Measurements from ENCODE around the gene MYOT.

MYOT gene

DNA sequence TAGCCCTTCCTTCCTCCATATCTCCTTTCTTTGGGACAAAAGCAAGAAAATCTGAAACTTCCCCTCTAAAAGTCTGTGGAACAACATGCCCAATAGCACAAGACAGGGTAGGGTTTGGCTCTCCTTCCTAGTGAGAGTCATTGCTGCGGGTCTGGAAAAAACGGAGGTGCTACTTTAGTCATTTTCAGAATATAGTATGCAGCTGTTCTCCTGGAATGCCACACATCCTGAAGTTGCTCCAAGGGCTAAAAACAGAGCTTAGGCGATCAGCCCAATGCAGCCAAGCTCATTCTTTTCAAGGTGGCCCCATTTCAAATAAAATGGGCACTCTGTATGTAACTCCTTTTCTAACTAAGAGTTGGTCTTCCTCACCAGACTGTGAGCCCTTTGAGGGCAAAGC lies 39.5 kb upstream of the MYOT start:
- H3K27ac ChIP-seq = no peak overlapping the region
- TF ChIP-seq, protein P1, sequence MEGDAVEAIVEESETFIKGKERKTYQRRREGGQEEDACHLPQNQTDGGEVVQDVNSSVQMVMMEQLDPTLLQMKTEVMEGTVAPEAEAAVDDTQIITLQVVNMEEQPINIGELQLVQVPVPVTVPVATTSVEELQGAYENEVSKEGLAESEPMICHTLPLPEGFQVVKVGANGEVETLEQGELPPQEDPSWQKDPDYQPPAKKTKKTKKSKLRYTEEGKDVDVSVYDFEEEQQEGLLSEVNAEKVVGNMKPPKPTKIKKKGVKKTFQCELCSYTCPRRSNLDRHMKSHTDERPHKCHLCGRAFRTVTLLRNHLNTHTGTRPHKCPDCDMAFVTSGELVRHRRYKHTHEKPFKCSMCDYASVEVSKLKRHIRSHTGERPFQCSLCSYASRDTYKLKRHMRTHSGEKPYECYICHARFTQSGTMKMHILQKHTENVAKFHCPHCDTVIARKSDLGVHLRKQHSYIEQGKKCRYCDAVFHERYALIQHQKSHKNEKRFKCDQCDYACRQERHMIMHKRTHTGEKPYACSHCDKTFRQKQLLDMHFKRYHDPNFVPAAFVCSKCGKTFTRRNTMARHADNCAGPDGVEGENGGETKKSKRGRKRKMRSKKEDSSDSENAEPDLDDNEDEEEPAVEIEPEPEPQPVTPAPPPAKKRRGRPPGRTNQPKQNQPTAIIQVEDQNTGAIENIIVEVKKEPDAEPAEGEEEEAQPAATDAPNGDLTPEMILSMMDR (IDR thresholded peaks at IDR 0.05) = no peak
- TF ChIP-seq ZFX (IDR thresholded peaks at IDR 0.05; ENCODE audit: borderline replicate concordance) = no peak

DNA sequence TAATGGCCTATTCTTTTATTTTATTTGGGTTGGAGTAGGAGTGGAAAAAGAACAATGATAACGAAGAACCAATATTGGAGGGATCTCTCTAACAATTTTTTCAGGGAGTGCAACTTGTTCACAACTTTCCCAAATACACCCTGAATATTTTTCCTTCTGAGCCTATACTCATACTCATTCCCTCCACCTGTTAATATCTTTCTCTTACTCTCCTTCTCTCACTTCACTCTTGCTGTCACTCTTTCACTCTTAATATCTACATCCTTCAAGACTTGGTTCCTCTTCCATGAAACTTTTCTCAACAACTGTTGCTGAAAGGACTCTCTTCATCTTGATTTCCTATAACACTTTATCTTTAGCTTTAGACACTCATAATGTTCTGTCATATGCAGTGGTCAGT lies 39.0 kb upstream of the MYOT start:
- TF ChIP-seq ZFX (IDR thresholded peaks at IDR 0.05; ENCODE audit: borderline replicate concordance) = no peak
- TF ChIP-seq, protein P1 (IDR thresholded peaks at IDR 0.05) = no peak

DNA sequence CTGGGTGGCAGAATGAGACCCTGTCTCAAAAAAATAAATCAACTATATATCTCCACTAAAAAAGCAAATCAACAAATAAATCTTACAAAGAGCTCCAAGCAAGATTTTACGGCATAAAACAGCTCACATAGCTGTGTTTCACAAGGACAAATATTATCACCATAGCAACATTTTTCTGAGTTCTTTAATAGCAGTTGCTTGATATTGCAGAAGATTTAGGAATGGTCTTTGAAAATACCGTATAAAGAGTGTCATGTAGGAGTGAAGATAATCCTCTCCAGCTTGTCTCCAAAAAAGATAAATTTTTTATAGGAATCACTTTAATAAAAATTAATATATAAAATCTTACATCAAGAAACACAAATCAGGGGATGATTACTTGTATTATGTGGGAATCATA lies 36.6 kb upstream of the MYOT start:
- TF ChIP-seq ZFX (IDR thresholded peaks at IDR 0.05; ENCODE audit: borderline replicate concordance) = no peak
- TF ChIP-seq, protein P1 (IDR thresholded peaks at IDR 0.05) = no peak

More for the DNA sequence above, 39.0 kb upstream of the MYOT start:
- H3K27ac ChIP-seq = no peak overlapping the region

DNA sequence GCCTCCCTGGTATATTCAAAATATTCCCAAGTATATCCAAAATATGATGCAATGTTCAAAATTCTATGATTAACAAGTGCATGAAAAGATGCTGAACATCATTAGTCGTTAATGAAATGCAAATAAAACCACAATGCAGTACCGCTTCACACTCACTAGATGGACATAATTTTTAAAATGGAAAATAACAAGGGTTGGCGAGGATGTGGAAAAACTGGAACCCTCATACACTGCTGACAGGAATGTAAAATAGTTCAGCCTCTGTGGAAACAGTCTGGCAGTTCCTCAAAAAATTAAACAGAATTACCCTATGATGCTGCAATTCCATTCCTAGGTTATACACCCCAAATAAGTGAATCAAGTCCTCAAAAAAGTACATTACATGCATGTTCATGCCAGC lies 36.1 kb upstream of the MYOT start:
- TF ChIP-seq, protein P1 (IDR thresholded peaks at IDR 0.05) = no peak; the same call in 1 of the 2 replicates
- TF ChIP-seq ZFX (IDR thresholded peaks at IDR 0.05; ENCODE audit: borderline replicate concordance) = no peak
- no peak overlapping the region for H3K27ac ChIP-seq

More for the DNA sequence above, 36.6 kb upstream of the MYOT start:
- no peak overlapping the region for H3K27ac ChIP-seq

DNA sequence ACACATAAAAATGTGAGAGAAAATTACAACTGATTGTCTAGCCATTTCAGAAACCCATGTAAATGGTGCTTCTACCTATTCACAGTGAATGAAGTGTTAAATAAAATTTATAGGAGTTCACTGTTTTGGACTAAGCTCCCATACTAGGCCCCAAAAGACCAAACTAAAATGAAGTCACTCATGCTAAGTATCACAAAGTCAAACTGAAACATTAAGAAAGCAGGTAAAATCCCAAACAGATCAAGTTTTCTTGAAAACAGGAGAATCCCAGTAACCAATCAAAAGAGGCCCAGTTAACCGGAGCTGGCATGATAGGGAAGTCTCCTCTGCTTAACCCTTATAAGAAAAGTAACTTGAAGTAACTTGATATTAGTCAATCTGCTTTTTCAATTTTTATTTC lies 35.2 kb upstream of the MYOT start:
- TF ChIP-seq ZFX (IDR thresholded peaks at IDR 0.05; ENCODE audit: borderline replicate concordance) = no peak
- TF ChIP-seq, protein P1 (IDR thresholded peaks at IDR 0.05) = no peak
- no peak overlapping the region for H3K27ac ChIP-seq

DNA sequence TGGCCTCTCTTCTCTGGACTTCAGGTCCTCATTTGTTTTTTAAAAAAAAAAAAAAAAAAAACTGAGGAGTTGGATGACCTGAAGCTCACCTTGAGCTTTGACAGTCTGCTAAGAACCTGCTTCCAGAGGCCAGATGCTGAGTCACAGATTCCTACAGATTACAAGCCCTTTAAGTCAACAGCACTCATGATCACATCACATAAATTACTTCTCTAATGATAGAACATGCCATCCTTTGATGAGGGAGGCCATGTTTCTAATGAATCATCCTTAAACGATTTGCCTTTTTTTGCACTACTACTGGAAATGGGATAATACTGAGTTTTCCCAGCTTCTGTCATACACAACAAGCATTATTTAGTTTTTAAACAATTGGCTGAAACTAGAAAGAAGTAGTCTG lies 34.2 kb upstream of the MYOT start:
- TF ChIP-seq ZFX (IDR thresholded peaks at IDR 0.05; ENCODE audit: borderline replicate concordance) = no peak
- H3K27ac ChIP-seq = no peak overlapping the region

DNA sequence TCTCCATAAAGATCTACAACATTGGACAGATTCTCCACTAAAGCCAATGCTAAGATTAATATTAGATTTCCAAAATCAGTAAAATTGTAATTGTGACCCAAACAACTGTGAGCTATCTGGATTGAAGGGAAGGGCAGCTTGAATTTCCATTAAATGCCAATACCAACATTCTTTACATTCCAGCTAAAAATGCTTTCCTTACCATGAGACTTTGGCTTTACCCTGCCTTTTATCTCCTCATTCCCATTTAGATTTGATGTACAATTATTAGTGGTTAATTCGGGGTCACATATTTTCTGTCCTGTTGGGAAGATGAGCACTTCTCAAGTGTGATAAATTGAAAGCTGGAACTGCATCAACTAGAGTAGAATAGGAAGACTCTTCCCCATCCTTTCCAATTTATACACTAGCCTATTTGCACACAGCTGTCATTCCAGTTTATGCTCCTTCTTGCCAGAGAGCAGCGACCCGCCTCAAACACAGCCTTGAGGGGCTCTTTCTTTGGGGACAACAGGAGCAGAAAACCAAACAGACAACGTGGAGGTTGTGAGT lies 33.1 kb upstream of the MYOT start:
- TF ChIP-seq, protein P1 (IDR thresholded peaks at IDR 0.05) = no peak
- no peak for TF ChIP-seq ZFX (IDR thresholded peaks at IDR 0.05; ENCODE audit: borderline replicate concordance)
- H3K27ac ChIP-seq = no peak overlapping the region

DNA sequence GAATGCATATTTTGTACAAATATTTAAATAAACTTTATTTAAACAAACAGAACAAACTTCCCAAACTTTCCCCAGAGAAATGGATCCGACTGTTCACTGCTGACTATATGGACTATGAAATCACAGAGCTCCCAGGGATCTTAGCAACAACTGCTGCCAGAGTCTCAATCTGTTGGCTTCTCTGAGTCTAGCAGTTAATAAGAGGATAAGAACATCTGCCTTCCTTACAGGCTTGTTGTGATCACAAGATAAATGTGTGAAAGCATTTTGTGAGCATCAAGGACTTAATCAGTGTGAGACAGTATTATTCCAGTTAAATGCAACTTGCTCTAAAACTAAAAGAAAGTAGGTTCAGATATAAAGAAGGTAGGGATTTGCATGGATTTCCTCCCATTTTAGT lies 31.4 kb upstream of the MYOT start:
- TF ChIP-seq, protein P1 (IDR thresholded peaks at IDR 0.05) = no peak
- no peak for TF ChIP-seq ZFX (IDR thresholded peaks at IDR 0.05; ENCODE audit: borderline replicate concordance)
- no peak overlapping the region for H3K27ac ChIP-seq
